Frontal cortex (tissue), 4 donors: ENCODE results near the gene MS4A6A. TPM values are rescaled to one million over a fixed set of nuclear protein-coding genes. Genes with fewer than 3 reads are reported as not detected.
"Not testable (repeated sequence)": the region's sequence is repeated elsewhere in the genome, so short reads cannot be mapped to it uniquely, and the experiment has no call there.

Experiments used
- DNase-seq, 2 donors: peaks; one replicate each; pipeline ENCODE4 v3.0.0; 2012; ENCODE audit warnings: low spot score in 2 of 2
- FAIRE-seq: peaks from 2 replicates; lab custom pipeline; 2012; peaks lifted over from hg19 to GRCh38; lab: Jason Lieb, UNC
- total RNA-seq: library from RNA; depleted of rRNA; stranded (reverse); fragments of >200 nt; gene quantifications from one replicate; pipeline ENCODE4 v1.2.3, GENCODE V29; 2014
- donor health status: control.
- donor health status: control.
- donor health status: control.

Gene MS4A6A
- 2.4 TPM for total RNA-seq

DNA sequence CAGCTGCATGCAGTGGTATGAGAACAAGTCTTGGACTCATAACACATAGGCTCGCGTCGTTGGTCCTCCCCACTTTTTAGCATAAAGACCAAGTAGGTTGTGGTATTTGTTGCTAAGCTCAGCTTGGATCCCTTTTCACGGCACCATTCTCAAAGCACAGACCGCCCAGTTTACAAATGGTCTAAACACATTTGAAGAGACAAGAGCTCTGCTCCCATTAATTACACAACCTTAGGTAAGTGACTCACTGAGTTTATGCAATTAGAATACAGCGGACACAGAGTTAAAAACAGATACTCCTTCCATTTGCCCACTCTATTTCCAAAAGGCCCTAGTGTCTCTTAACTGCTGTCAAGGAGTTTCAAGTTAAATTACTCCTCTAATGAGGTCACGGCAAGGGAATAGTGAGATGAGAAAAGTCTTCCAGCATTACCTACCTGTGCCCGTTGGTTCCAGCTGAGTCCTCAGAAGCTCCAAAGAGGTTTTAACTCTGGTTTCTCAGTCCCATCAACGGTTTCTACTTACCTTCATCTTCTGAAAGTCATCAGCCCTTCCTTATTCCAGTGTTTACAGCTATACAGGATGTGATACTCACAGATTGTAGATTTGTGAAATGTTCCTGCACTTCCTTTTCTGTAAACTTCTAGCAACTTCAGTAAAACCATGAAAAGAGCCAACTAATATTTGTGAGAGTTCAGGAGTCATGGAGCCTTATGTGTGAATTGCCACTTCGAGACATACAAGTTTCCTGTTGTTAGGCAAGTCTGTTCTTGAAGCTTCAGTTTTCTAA is at the start of gene MS4A6A:
Gene MS4A6A, minus strand, starts transcription at position 543 of the 790 bp plus-strand sequence. CDS start 1,356 bp downstream, outside the sequence.
- no peak for FAIRE-seq
- DNase-seq: no peak

DNA sequence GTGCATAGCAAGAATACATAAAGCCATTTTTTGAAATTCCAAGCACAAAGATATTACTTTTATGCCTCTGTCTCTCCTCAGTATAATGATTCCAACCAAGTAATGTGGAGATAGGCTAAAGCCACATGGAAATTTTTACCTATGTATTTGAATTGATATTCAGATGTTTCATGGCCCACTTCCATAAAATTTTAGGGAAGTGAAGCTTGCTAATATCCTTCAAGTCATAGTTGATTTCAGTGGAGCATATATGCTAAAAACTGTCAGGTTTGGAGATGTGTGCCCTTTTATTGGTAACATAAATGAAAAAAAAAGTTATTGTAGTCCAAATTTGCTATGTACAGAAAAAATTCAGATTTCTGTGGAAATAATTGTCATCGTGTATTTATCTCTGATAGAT is 47.8 kb upstream of the MS4A6A start:
- FAIRE-seq (no peak), DNase-seq (no peak)

DNA sequence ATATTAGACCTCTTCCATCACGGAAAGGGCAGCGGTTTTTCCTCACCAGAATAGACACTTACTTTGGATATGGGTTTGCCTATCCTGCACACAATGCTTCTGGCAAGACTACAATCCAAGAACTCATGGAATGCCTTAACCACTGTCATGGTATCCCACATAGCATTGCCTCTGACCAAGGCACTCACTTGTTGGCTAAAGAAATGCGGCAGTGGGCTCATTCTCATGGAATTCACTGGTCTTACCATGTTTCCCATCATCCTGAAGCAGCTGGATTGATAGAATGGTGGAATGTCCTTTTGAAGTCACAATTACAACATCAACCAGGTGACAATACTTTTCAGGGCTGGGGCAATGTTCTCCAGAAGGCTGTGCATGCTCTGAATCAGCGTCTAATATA is 39.3 kb upstream of the MS4A6A start:
- DNase-seq (no peak), FAIRE-seq (no peak)

DNA sequence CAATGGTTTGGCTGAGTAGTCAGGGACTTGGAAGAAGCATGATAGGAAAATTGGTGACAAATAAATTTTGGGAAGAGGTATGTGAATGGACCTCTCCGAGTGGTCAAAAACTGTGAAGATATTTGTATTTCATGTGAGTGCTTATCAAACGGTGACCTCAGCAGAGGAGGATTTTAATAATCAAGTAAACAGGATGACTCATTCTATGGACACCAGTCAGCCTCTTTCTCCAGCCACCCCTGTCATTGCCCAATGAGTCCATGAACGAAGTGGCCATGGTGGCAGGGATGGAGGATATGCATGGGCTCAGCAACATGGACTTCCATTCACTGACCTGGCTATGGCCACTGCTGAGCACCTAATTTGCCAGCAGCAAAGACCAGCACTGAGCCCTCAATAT is 38.8 kb upstream of the MS4A6A start:
- FAIRE-seq (no peak), DNase-seq (no peak)

DNA sequence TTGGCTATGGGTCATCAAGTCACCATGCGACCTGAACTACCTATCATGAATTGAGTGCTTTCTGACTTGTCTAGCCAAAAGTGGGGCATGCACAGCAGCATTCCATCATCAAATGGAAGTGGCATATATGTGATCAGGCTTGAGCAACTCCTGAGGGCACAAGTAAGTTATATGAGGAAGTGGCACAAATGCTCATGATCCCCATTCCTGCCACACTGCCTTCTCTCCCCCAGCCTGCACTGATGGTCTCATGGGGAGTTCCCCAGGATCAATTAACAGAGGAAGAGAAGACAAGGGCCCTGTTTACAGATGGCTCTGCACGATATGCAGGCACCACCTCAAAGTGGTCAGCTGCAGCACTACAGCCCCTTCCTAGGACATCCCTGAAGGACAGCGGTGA is 38.3 kb upstream of the MS4A6A start:
- DNase-seq (no peak), FAIRE-seq (no peak)

DNA sequence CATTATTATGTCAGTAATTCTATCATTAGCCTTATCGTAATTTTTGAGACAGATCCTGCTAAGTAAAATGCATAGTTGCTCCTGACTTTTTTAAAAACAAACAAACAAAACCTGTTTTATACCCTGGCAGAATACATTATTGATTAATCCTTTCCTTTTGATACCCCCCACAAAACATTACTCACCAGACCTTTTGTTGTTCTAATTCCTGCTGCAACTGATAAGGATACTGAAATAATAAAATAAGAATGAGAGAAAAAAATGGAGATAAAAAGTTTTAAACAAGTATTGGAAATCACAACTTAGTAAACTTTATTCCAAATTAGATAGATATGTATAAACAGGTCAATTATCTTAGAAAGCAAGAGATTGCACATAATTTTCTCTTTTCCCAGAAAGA is 31.5 kb upstream of the MS4A6A start:
- FAIRE-seq (no peak), DNase-seq (no peak)

DNA sequence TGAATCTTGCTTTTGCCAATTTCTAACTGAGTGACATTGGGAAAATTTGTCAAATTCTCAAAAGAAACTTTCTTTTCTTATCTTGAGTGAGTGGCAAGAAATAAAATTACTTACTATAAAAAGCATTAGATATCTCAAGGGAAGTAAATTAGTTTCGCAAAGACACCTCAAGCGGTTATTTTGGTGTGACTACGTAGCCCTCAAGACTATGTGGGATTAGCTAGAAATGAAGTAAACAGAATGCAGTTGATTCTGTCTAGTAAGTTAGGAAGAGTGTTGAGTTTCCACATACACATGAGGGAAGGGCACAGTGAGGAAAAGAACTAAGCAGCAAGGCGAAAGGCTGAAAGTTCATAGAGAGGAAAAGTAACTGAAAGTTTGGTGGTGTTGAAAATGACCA is 28.3 kb upstream of the MS4A6A start:
- FAIRE-seq: no peak
- no peak for DNase-seq

- no peak for DNase-seq
- no peak for FAIRE-seq
These were observed 27.1 kb upstream of the MS4A6A start for GRCh38 chr11:60209977-60210376.

DNA sequence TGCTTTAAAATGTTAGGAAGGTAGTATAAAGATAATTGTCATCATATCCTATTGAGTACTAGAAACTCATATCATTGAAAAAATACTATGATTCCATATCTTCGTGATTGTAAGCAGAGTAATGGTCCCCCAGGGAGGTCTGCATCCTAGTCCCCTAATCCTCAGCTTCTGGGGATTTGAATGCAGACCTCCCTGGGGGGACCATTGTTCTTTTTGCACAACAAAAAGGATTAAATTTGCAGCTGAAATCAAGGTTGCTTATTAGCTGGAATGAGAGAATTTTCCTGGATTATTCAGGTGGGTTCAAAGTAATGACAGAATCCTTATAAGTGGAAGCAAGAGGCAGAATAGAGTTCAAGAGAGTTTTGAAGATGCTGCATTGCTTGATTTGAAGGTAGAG is 26.1 kb upstream of the MS4A6A start:
- DNase-seq: no peak
- FAIRE-seq: no peak

DNA sequence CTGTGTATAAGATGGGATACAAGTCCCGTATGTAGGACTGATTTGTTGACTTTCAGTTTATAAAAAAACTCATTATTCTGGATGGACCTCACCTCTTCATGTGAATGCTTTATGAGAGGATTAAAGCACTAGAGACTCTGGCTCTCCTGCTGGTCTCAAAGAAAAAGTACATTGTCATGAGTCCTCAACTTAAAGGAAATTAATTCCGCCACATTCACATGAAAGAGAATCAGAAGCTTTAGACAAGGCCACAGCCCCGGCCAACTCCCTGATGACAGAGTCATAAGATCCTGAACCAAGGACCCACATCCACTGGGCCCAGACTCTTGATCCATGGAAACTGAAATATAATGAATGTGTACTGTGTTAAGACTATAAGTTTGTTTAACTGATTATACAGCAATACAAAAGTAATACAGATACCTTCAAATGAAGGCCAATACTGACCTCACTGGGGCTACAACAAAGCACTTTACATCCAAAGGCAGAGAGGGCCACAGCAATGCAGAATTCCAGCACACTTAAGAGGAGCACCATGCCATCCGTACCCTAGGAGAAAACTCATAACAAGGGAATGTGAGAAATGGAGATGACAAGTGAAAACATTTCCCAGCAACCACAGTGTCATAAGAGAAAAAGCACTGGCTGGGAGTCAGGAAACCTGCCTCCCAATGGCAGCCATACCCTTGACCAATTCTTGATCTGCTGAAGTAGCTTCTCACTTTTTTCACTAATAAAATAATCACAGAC is 25.4 kb upstream of the MS4A6A start:
- DNase-seq (no peak), FAIRE-seq (no peak)

DNA sequence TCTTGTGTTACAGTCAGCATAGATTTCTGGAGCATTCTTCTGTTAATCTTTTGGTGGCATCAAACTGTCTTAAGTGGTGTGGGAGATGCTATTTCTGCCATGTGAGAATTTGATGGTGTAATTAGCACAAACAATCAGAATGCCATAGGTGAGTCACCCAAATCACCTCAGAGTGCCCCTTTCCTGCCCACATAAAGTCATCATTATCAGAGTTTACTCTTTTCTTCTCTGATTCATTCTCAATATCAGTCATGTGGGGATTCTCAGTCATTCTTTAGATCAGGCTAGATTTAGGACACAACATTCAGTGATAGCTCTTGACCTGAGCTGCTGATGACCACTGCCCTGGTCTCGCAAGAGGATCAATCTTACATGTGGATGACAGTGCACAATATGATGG is 23.7 kb upstream of the MS4A6A start:
- FAIRE-seq (no peak), DNase-seq (no peak)

- DNase-seq (no peak), FAIRE-seq (no peak)
These were observed 22.0 kb upstream of the MS4A6A start for GRCh38 chr11:60204922-60205321.

- DNase-seq, FAIRE-seq: not testable (repeated sequence)
These were observed 18.5 kb upstream of the MS4A6A start for GRCh38 chr11:60201334-60201733.

- DNase-seq (no peak), FAIRE-seq (no peak)
These were observed 14.6 kb upstream of the MS4A6A start for GRCh38 chr11:60197442-60197841.

GRCh38 chr11:60195923-60196368 is 13.1 kb upstream of the MS4A6A start:
- DNase-seq: no peak
- FAIRE-seq: no peak

DNA sequence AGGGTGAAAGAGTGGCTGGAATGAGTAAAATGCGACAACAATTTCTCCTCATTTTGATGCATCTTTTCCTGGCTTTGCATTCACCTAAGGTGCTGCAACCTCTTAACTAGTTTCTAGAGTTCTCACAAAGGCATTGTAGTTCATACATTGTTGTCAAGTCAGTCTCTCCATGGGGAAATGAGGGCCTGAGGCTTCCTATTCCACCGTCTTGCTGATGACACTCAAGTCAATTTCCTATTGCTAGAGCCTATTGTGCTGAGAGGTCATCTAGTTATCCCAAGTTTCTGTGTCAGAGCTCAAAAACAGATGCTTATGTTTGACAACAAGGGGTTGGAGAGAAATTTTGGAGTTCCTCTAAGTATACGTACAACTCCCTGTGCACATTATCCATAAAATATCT is 11.6 kb upstream of the MS4A6A start:
- FAIRE-seq: no peak
- no peak for DNase-seq

- no peak for DNase-seq
- no peak for FAIRE-seq
These were observed 11.0 kb upstream of the MS4A6A start for GRCh38 chr11:60193687-60194433.

- FAIRE-seq: not testable (repeated sequence)
These were observed 9.7 kb upstream of the MS4A6A start for GRCh38 chr11:60192564-60192963.

GRCh38 chr11:60188481-60188880 is 5.6 kb upstream of the MS4A6A start:
- not testable (repeated sequence) for DNase-seq, FAIRE-seq

More at GRCh38 chr11:60192564-60192963, 9.7 kb upstream of the MS4A6A start:
- not testable (repeated sequence) for DNase-seq

DNA sequence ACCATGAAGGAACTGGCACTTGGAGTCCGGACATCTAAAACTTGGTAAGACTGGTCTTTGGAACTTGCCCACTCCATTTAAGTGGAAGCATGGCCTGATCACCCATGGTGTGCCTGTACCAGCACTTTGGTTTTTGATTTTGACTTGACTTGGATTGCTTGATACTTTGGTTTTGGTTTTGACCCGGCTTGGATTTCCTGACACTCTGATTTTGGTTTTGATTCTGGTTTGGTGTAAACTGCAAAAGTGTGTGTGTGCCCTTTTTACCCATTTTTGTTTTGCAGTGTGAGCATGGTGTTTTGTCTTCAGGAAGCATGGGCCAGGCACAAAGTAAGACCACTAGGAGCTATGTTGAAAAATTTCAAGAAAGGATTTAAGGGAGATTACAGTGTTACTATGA is 3.2 kb upstream of the MS4A6A start:
- DNase-seq, FAIRE-seq: not testable (repeated sequence)

- not testable (repeated sequence) for FAIRE-seq
These were observed 2.6 kb upstream of the MS4A6A start for GRCh38 chr11:60185512-60185827.

More at GRCh38 chr11:60185512-60185827, 2.6 kb upstream of the MS4A6A start:
- DNase-seq: not testable (repeated sequence)
